ENCODE results near the gene GAS6. TPM values are rescaled to one million over a fixed set of nuclear protein-coding genes. Genes with fewer than 3 reads are reported as not detected.
"Not testable (repeated sequence)": the region's sequence is repeated elsewhere in the genome, so short reads cannot be mapped to it uniquely, and the experiment has no call there.

Gene GAS6
- total and polyA plus RNA-seq, 2 experiments from 2014 or later = 822 to 1,035 TPM

- in situ Hi-C loops (cut with MboI) = no loop called here
- Histone ChIP-seq H3K9me3 (ENCODE audit: low read depth) (no peaks in the 10 kb centered on the region), H3K79me2 (ENCODE audit: insufficient read depth) (no peaks in the 10 kb centered on the region), H4K20me1 (ENCODE audit: insufficient read depth) (no peaks in the 10 kb centered on the region), H3K27me3 (replicated peaks; ENCODE audit: insufficient read depth) (no peaks in the 10 kb centered on the region), H3K4me1 (ENCODE audit: insufficient read depth) (peaks cover 10% of the 10 kb centered on the region), H3F3A (ENCODE audit: insufficient read depth) (peaks cover 24% of the 10 kb centered on the region; the same call in 1 of the 2 replicates), H3K36me3 (ENCODE audit: low read depth) (peaks cover 36% of the 10 kb centered on the region), H3K4me3 (no peak overlapping the region), H3K9me2 (ENCODE audit: insufficient read depth) (no peaks in the 10 kb centered on the region), H3K4me2 (ENCODE audit: unreplicated experiment) (no peak overlapping the region), H2AFZ (no peak overlapping the region), H3K9ac (no peak overlapping the region), H3K27ac (no peak overlapping the region)
- WGBS, 2 experiments (ENCODE audit: low coverage in 1 of 2, low lambda C conversion rate in 2 of 2, missing lambda C conversion rate in 2 of 2) = 89 to 92% methylated on average over 17 to 19 of the region's 19 CpGs
- TF ChIP-seq EZH2phosphoT487 (IDR thresholded peaks at IDR 0.05; ENCODE audit: insufficient read depth, low read depth) (no peak), EZH2 (IDR thresholded peaks at IDR 0.05; ENCODE audit: insufficient read depth, poor library complexity, severe bottlenecking) (no peak)
- no peak for DNase-seq
These were observed 31.7 kb downstream of the GAS6 start for GRCh38 chr13:113832205-113832604.

- H3K9me3 ChIP-seq (ENCODE audit: low read depth) = no peaks in the 10 kb centered on the region
- no peaks in the 10 kb centered on the region for H3K79me2 ChIP-seq (ENCODE audit: insufficient read depth)
- no peaks in the 10 kb centered on the region for H3K27me3 ChIP-seq (replicated peaks; ENCODE audit: insufficient read depth)
- peaks cover 24% of the 10 kb centered on the region; the same call in 1 of the 2 replicates for H3F3A ChIP-seq (ENCODE audit: insufficient read depth)
- no peak overlapping the region for H3K9ac ChIP-seq
- TF ChIP-seq EZH2 (IDR thresholded peaks at IDR 0.05; ENCODE audit: insufficient read depth, poor library complexity, severe bottlenecking) = no peak
- no peak for TF ChIP-seq EZH2phosphoT487 (IDR thresholded peaks at IDR 0.05; ENCODE audit: insufficient read depth, low read depth)
- no peak overlapping the region for H3K4me2 ChIP-seq (ENCODE audit: unreplicated experiment)
- peaks cover 5% of the 10 kb centered on the region for H3K4me1 ChIP-seq (ENCODE audit: insufficient read depth)
- H3K9me2 ChIP-seq (ENCODE audit: insufficient read depth) = no peaks in the 10 kb centered on the region
- in situ Hi-C loops (cut with MboI) = no loop called here
- H3K27ac ChIP-seq = no peak overlapping the region
- no peak overlapping the region for H2AFZ ChIP-seq
- 86 to 97% methylated on average over 19 to 21 of the region's 23 CpGs for WGBS, 2 experiments (ENCODE audit: low coverage in 1 of 2, low lambda C conversion rate in 2 of 2, missing lambda C conversion rate in 2 of 2)
- peaks cover 40% of the 10 kb centered on the region for H3K36me3 ChIP-seq (ENCODE audit: low read depth)
- DNase-seq = no peak
- H4K20me1 ChIP-seq (ENCODE audit: insufficient read depth) = no peaks in the 10 kb centered on the region
- H3K4me3 ChIP-seq = no peak overlapping the region
These were observed 32.8 kb downstream of the GAS6 start for GRCh38 chr13:113831061-113831460.

GRCh38 chr13:113830426-113830950 lies 33.4 kb downstream of the GAS6 start:
- H3K27me3 ChIP-seq (replicated peaks; ENCODE audit: insufficient read depth); H3K9me2 ChIP-seq (ENCODE audit: insufficient read depth); H3K4me3 ChIP-seq; H3K9me3 ChIP-seq (ENCODE audit: low read depth); H3K4me2 ChIP-seq (ENCODE audit: unreplicated experiment); H3K79me2 ChIP-seq (ENCODE audit: insufficient read depth); DNase-seq; in situ Hi-C loops (cut with MboI); H2AFZ ChIP-seq; H3K9ac ChIP-seq; H3K27ac ChIP-seq; H4K20me1 ChIP-seq (ENCODE audit: insufficient read depth); H3K4me1 ChIP-seq (ENCODE audit: insufficient read depth): not testable (repeated sequence)
- peaks cover 24% of the 10 kb centered on the region; the same call in 1 of the 2 replicates for H3F3A ChIP-seq (ENCODE audit: insufficient read depth)
- H3K36me3 ChIP-seq (ENCODE audit: low read depth) = peaks cover 40% of the 10 kb centered on the region
- WGBS, 2 experiments (ENCODE audit: low coverage in 1 of 2, low lambda C conversion rate in 2 of 2, missing lambda C conversion rate in 2 of 2) = 96 to 98% methylated on average over 4 to 20 of the region's 22 CpGs

GRCh38 chr13:113828282-113828825 lies 35.5 kb downstream of the GAS6 start:
- DNase-seq = no peak
- Histone ChIP-seq H3K79me2 (ENCODE audit: insufficient read depth) (no peaks in the 10 kb centered on the region; the same call in 1 of the 2 replicates), H3K4me1 (ENCODE audit: insufficient read depth) (no peaks in the 10 kb centered on the region), H3K27me3 (replicated peaks; ENCODE audit: insufficient read depth) (no peaks in the 10 kb centered on the region), H3K27ac (no peak overlapping the region), H3K4me2 (ENCODE audit: unreplicated experiment) (no peak overlapping the region), H4K20me1 (ENCODE audit: insufficient read depth) (no peaks in the 10 kb centered on the region), H3K9me3 (ENCODE audit: low read depth) (no peaks in the 10 kb centered on the region), H3K9me2 (ENCODE audit: insufficient read depth) (no peaks in the 10 kb centered on the region), H3K4me3 (no peak overlapping the region), H3K36me3 (ENCODE audit: low read depth) (peaks cover 38% of the 10 kb centered on the region), H3K9ac (no peak overlapping the region), H2AFZ (no peak overlapping the region), H3F3A (ENCODE audit: insufficient read depth) (peaks cover 22% of the 10 kb centered on the region)
- in situ Hi-C loops (cut with MboI) = no loop called here
- WGBS, 2 experiments (ENCODE audit: low coverage in 1 of 2, low lambda C conversion rate in 2 of 2, missing lambda C conversion rate in 2 of 2) = 94 to 95% methylated on average over 20 of the region's 20 CpGs
- TF ChIP-seq EZH2 (IDR thresholded peaks at IDR 0.05; ENCODE audit: insufficient read depth, poor library complexity, severe bottlenecking) (no peak), EZH2phosphoT487 (IDR thresholded peaks at IDR 0.05; ENCODE audit: insufficient read depth, low read depth) (no peak)

Measured in GM23248 (cell line).